Measurements from ENCODE around the gene FANCB.

DNA sequence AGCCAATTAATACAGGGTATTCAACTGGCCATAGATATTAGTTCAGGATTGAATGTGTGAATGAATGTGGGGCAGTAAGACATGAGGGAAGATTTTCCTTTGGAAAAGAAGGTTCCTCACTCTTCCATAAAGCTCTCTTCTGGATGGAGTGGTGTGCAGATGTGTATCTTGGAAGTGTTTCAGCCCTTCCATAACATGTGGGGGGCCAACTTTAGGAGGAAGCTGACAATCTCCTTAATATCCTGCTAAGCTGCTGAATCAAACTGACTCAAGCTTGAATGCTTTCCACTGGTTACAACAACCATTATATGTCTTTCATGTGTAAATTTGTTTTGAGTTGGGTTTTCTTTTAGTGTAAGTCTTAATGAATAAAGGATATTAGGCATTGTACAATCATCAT, 40.3 kb downstream of the FANCB start:
- TF ChIP-seq, protein P1, sequence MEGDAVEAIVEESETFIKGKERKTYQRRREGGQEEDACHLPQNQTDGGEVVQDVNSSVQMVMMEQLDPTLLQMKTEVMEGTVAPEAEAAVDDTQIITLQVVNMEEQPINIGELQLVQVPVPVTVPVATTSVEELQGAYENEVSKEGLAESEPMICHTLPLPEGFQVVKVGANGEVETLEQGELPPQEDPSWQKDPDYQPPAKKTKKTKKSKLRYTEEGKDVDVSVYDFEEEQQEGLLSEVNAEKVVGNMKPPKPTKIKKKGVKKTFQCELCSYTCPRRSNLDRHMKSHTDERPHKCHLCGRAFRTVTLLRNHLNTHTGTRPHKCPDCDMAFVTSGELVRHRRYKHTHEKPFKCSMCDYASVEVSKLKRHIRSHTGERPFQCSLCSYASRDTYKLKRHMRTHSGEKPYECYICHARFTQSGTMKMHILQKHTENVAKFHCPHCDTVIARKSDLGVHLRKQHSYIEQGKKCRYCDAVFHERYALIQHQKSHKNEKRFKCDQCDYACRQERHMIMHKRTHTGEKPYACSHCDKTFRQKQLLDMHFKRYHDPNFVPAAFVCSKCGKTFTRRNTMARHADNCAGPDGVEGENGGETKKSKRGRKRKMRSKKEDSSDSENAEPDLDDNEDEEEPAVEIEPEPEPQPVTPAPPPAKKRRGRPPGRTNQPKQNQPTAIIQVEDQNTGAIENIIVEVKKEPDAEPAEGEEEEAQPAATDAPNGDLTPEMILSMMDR (conservative IDR thresholded peaks at IDR 0.05; ENCODE audit: low read depth, low read length): no peak
- no peak for TF ChIP-seq EZH2 (IDR thresholded peaks at IDR 0.05; ENCODE audit: low read length, unreplicated experiment)
- no peak for TF ChIP-seq EZH2phosphoT487 (IDR thresholded peaks at IDR 0.05; ENCODE audit: borderline replicate concordance, low read length)

Measured in PC-3 (cell line).